Choroid plexus epithelial cell (primary cell): ENCODE data around the gene PECR.
A peak's percentile ranks its signal among the peaks of the same experiment; 100 is the strongest.

ENCODE experiments used
- DNase-seq: peaks from one replicate; pipeline ENCODE4 v3.0.0-alpha.2; 2010; ENCODE audit warnings: low read depth
- H3K4me3 ChIP-seq: 2 replicates; pipeline ENCODE4 v1.5.1; 2011; ENCODE audit warnings: low read depth, mild to moderate bottlenecking, control low read depth, low read length, moderate library complexity
- TF ChIP-seq, protein P1 (sequence below): conservative IDR thresholded peaks from 2 replicates; pipeline ENCODE4 v1.5.1; 2011; ENCODE audit warnings: low read depth, mild to moderate bottlenecking, control low read depth, inconsistent platforms, low read length, moderate library complexity

PECR gene

GRCh38 chr2:216064014-216064630 is 17.5 kb downstream of the PECR start:
- DNase-seq: peak; percentile 47
- TF ChIP-seq, protein P1, sequence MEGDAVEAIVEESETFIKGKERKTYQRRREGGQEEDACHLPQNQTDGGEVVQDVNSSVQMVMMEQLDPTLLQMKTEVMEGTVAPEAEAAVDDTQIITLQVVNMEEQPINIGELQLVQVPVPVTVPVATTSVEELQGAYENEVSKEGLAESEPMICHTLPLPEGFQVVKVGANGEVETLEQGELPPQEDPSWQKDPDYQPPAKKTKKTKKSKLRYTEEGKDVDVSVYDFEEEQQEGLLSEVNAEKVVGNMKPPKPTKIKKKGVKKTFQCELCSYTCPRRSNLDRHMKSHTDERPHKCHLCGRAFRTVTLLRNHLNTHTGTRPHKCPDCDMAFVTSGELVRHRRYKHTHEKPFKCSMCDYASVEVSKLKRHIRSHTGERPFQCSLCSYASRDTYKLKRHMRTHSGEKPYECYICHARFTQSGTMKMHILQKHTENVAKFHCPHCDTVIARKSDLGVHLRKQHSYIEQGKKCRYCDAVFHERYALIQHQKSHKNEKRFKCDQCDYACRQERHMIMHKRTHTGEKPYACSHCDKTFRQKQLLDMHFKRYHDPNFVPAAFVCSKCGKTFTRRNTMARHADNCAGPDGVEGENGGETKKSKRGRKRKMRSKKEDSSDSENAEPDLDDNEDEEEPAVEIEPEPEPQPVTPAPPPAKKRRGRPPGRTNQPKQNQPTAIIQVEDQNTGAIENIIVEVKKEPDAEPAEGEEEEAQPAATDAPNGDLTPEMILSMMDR: peak; percentile 37
- H3K4me3 ChIP-seq: no peak overlapping the region

GRCh38 chr2:216059233-216059834 is 22.3 kb downstream of the PECR start:
- TF ChIP-seq, protein P1: peak; percentile 44
- DNase-seq: peak; percentile 12
- H3K4me3 ChIP-seq: no peak overlapping the region

- peak; percentile 85 for DNase-seq
- H3K4me3 ChIP-seq: peak overlapping the region; percentile 6
- TF ChIP-seq, protein P1: no peak
Observed at GRCh38 chr2:216057688-216058193, 23.9 kb downstream of the PECR start.

DNA sequence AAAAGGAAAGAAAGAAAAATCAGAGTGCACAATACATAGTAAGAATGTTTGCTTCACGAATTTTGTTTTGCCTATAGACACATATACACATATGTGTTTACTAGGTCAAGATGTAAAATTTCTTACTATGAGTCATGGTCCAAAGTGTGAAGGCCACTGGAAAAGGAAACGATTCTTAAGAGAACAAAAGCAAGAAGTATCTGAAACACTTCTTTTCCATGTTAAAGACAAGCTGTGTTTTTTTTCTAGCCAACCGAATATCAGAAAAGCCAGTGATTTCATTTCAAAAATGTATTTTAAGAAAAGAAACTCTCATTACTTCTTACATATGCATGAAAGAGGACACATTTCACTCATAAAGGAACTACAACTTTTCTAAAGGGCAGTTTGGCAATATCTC is 24.9 kb downstream of the PECR start:
- TF ChIP-seq, protein P1: no peak
- peak; percentile 22 for DNase-seq
- no peak overlapping the region for H3K4me3 ChIP-seq

GRCh38 chr2:216055680-216056079 is 25.9 kb downstream of the PECR start:
- no peak overlapping the region for H3K4me3 ChIP-seq
- no peak for DNase-seq
- TF ChIP-seq, protein P1: no peak

DNA sequence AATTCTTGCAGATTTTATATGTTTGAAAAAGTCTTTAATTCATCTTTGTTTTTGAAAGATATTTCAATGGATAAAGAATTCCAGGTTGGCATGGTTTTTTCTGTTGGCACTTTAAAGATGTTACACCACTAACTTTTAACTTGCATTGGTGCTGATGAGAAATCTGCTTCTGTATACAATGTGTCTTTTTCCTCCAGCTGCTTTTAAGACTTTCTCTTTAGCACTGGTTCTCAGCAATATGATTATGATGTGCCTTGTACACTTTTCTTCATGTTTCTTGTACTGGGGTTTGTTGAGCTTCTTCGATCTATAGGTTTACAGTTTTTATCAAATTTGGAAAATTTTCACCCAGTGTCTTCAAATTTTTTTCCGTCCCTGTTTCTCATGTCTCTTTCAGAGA is 29.2 kb downstream of the PECR start:
- DNase-seq: no peak
- no peak overlapping the region for H3K4me3 ChIP-seq
- TF ChIP-seq, protein P1: no peak

DNA sequence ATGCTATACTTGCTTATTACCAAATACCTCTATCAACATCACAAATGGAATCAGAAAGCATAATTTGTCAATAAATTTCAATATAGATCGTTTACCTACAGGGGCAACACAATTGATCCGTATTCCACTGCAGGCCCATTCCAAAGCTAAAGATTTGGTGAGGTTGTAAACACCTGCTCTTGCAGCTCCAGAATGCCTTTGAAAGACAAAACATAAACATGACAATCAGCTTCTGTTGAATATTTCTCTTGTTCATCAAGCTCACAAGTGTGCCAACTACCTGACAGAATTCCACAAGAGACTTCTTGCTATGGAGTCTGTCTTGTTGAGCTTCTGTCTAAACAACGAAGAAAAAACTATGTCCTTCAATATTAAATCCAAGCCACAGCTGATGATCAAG is 30.3 kb downstream of the PECR start:
- TF ChIP-seq, protein P1: no peak
- no peak for DNase-seq
- H3K4me3 ChIP-seq: no peak overlapping the region
